Peyer's patch (tissue), 4 donors: ENCODE results near the gene DDC.

ENCODE experiments used
- CTCF ChIP-seq, 6 experiments: fragments of 450-650 bp in 4 of 6; fragments of 200-600 bp in 2 of 6; sonication (generic) in 1 of 6; IDR thresholded peaks; one replicate each; pipeline ENCODE4 v1.5.1; 2017 to 2019; ENCODE audit warnings: antibody characterized with exemption in 6 of 6, mild to moderate bottlenecking in 3 of 6, moderate library complexity in 1 of 6
- POLR2A ChIP-seq, 2 donors: fragments of 450-650 bp; IDR thresholded peaks; one replicate each; pipeline ENCODE4 v1.5.1; 2017; ENCODE audit warnings: antibody characterized with exemption in 2 of 2, mild to moderate bottlenecking in 2 of 2, moderate library complexity in 2 of 2

- TF ChIP-seq CTCF (IDR thresholded peaks at IDR 0.05) (no peak), POLR2A (IDR thresholded peaks at IDR 0.05) (no peak)
Observed at GRCh38 chr7:50427518-50427917, 137.7 kb downstream of the DDC start.
